ENCODE measurements around the gene TTLL11. TPM values are rescaled to one million over a fixed set of nuclear protein-coding genes. Genes with fewer than 3 reads are reported as not detected.
A peak's percentile ranks its signal among the peaks of the same experiment; 100 is the strongest.

Gene TTLL11
- total and polyA plus RNA-seq, 2 of the 8 experiments (the other 6 are each of a cell fraction or from before 2014, with no cell fraction given) = 0.56 to 0.80 TPM

- Histone ChIP-seq H3K4me2 (ENCODE audit: insufficient read depth in 1 of 2, low read depth in 2 of 2, low read length in 2 of 2) (no peak overlapping the region), H3K23ac (ENCODE audit: insufficient read length) (no peak overlapping the region), H3K4ac (replicated peaks; ENCODE audit: insufficient read length, low read depth, low read length) (no peak overlapping the region), H3K27ac (ENCODE audit: low read depth, low read length) (no peak overlapping the region), H3K27me3 (replicated peaks in 1 of 4; ENCODE audit: control insufficient read depth in 3 of 4, extremely low read depth in 1 of 4, insufficient read depth in 3 of 4, low read length in 3 of 4) (no peaks in the 10 kb centered on the region), H3K79me2 (ENCODE audit: control insufficient read depth in 1 of 2, insufficient read depth in 2 of 2, low read length in 2 of 2) (no peaks in the 10 kb centered on the region), H3K56ac (replicated peaks; ENCODE audit: insufficient read length, low read depth, low read length) (no peak overlapping the region), H2AFZ (ENCODE audit: low read length) (no peak overlapping the region), H2BK12ac (ENCODE audit: low read depth, low read length) (no peak overlapping the region), H3K4me3 (ENCODE audit: extremely low read depth in 1 of 4, insufficient read depth in 2 of 4, low read depth in 3 of 4, low read length in 4 of 4) (no peak overlapping the region), H3K36me3 (ENCODE audit: control insufficient read depth in 2 of 4, insufficient read depth in 4 of 4, low read length in 3 of 4) (no peaks in the 10 kb centered on the region), H2BK120ac (replicated peaks; ENCODE audit: low read depth, low read length) (no peak overlapping the region), H2BK5ac (ENCODE audit: low read depth, low read length) (no peak overlapping the region), H3K18ac (ENCODE audit: extremely low read depth, low read length) (no peak overlapping the region), H2AK5ac (ENCODE audit: low read depth, low read length) (no peak overlapping the region), H3K23me2 (ENCODE audit: low read depth, low read length) (no peaks in the 10 kb centered on the region; the same call in 1 of the 2 replicates), H3K79me1 (ENCODE audit: low read depth, low read length) (no peaks in the 10 kb centered on the region), H4K8ac (ENCODE audit: extremely low read depth, insufficient read depth, low read length) (peak overlapping the region; percentile 53), H2BK15ac (ENCODE audit: low read length) (no peak overlapping the region), H4K5ac (ENCODE audit: insufficient read length, low read depth, low read length) (no peak overlapping the region), H3K4me1 (replicated peaks in 1 of 4; ENCODE audit: control insufficient read depth in 3 of 4, insufficient read depth in 4 of 4, low read length in 3 of 4) (peaks cover 0 to 2% (median 0%) of the 10 kb centered on the region in 4 experiments; a peak in 2 of 7 replicates), H4K20me1 (replicated peaks in 1 of 2; ENCODE audit: control insufficient read depth in 1 of 2, insufficient read depth in 2 of 2, low read length in 2 of 2) (no peaks in the 10 kb centered on the region), H4K91ac (replicated peaks; ENCODE audit: insufficient read length, low read length) (no peak overlapping the region), H2BK20ac (ENCODE audit: low read length) (no peak overlapping the region), H3K14ac (ENCODE audit: insufficient read length) (no peak overlapping the region), H3K9me3 (ENCODE audit: insufficient read depth in 2 of 2, low read depth in 1 of 2, low read length in 1 of 2) (no peaks in the 10 kb centered on the region; a peak in 1 of 4 replicates), H3K9ac (replicated peaks in 1 of 4; ENCODE audit: extremely low read depth in 1 of 4, low read depth in 3 of 4, low read length in 3 of 4) (no peak overlapping the region)
- ChIA-PET POLR2A (ENCODE audit: partially characterized antibody) (interaction anchor here (1.3 kb wide), 1 partner anchor 16 kb away, joined by 4 read pairs; no protein-coding TSS in a partner anchor), CTCF (ENCODE audit: partially characterized antibody) (interaction anchor here (0.8 to 2.6 kb wide), 8 partner anchors 8 to 169 kb away, joined by 3 to 8 read pairs (median 4); no protein-coding TSS in a partner anchor)
- 92% methylated on average over 26 of the region's 29 CpGs; no CpG with 5 or more reads in 1 of the 2 experiments for whole genome bisulfite sequencing, 2 experiments (ENCODE audit: extremely low coverage in 1 of 2, insufficient coverage in 1 of 2, insufficient read length in 1 of 2, insufficient replicate concordance in 2 of 2, low coverage in 1 of 2, low lambda C conversion rate in 2 of 2, missing lambda C conversion rate in 1 of 2)
- FAIRE-seq = no peak
- TF ChIP-seq TEAD4 (IDR thresholded peaks at IDR 0.05; ENCODE audit: low read depth, low read length) (no peak), SIN3A (conservative IDR thresholded peaks at IDR 0.05 in 1 of 2, IDR thresholded peaks at IDR 0.05 in 1 of 2; ENCODE audit: low read depth in 1 of 2, low read length in 2 of 2) (no peak), SP1 (IDR thresholded peaks at IDR 0.05; ENCODE audit: low read depth, low read length) (no peak), SAP30 (IDR thresholded peaks at IDR 0.05; ENCODE audit: insufficient read depth, insufficient replicate concordance, low read length) (no peak), POU5F1 (IDR thresholded peaks at IDR 0.05; ENCODE audit: low read depth, low read length) (no peak), YY1 (IDR thresholded peaks at IDR 0.05; ENCODE audit: low read depth, low read length) (no peak), RAD21 (IDR thresholded peaks at IDR 0.05 in 1 of 2, conservative IDR thresholded peaks at IDR 0.05 in 1 of 2; ENCODE audit: low read depth in 2 of 2, low read length in 2 of 2) (no peak), MAFK (IDR thresholded peaks at IDR 0.05; ENCODE audit: low read depth, low read length) (no peak)
- DNase-seq (ENCODE audit: low read depth in 1 of 2, low spot score in 2 of 2) = no peak
Observed at GRCh38 chr9:121852651-121853616, 240.2 kb downstream of the TTLL11 start.

Data from H1 (cell line).